ENCODE measurements around the gene NOP9.

The NOP9 gene

GRCh38 chr14:24329736-24330135 lies 30.1 kb downstream of the NOP9 start:
- Histone ChIP-seq H3K4me2 (ENCODE audit: low read length) (no peak overlapping the region), H3K4me1 (peaks cover 8% of the 10 kb centered on the region), H3K9ac (no peak overlapping the region), H3K9me3 (ENCODE audit: control insufficient read depth, low read length) (no peaks in the 10 kb centered on the region), H2AFZ (no peak overlapping the region), H3K36me3 (ENCODE audit: control insufficient read depth, insufficient read depth, low read length) (no peaks in the 10 kb centered on the region), H3K27me3 (ENCODE audit: control insufficient read depth, insufficient read depth, low read length) (no peaks in the 10 kb centered on the region), H3K27ac (no peak overlapping the region), H3K4me3 (ENCODE audit: low read depth, low read length) (no peak overlapping the region), H3K79me2 (no peaks in the 10 kb centered on the region)
- TF ChIP-seq CTCF (IDR thresholded peaks at IDR 0.05): no peak

GRCh38 chr14:24330973-24331674 lies 31.5 kb downstream of the NOP9 start:
- Histone ChIP-seq H3K4me3 (ENCODE audit: low read depth, low read length) (no peak overlapping the region), H2AFZ (no peak overlapping the region), H3K4me2 (ENCODE audit: low read length) (no peak overlapping the region), H3K4me1 (peaks cover 8% of the 10 kb centered on the region), H3K79me2 (no peaks in the 10 kb centered on the region), H3K27ac (no peak overlapping the region), H3K9ac (no peak overlapping the region), H3K36me3 (ENCODE audit: control insufficient read depth, insufficient read depth, low read length) (no peaks in the 10 kb centered on the region), H3K9me3 (ENCODE audit: control insufficient read depth, low read length) (no peaks in the 10 kb centered on the region), H3K27me3 (ENCODE audit: control insufficient read depth, insufficient read depth, low read length) (no peaks in the 10 kb centered on the region)
- TF ChIP-seq CTCF (IDR thresholded peaks at IDR 0.05): no peak

GRCh38 chr14:24331731-24332267 lies 32.1 kb downstream of the NOP9 start:
- no peak overlapping the region for H3K27ac ChIP-seq
- no peak overlapping the region for H2AFZ ChIP-seq
- H3K9ac ChIP-seq: no peak overlapping the region
- H3K79me2 ChIP-seq: no peaks in the 10 kb centered on the region
- no peak overlapping the region for H3K4me2 ChIP-seq (ENCODE audit: low read length)
- H3K4me1 ChIP-seq: peaks cover 8% of the 10 kb centered on the region
- H3K27me3 ChIP-seq (ENCODE audit: control insufficient read depth, insufficient read depth, low read length): no peaks in the 10 kb centered on the region
- H3K9me3 ChIP-seq (ENCODE audit: control insufficient read depth, low read length): no peaks in the 10 kb centered on the region
- no peak overlapping the region for H3K4me3 ChIP-seq (ENCODE audit: low read depth, low read length)
- no peaks in the 10 kb centered on the region for H3K36me3 ChIP-seq (ENCODE audit: control insufficient read depth, insufficient read depth, low read length)
- no peak for TF ChIP-seq CTCF (IDR thresholded peaks at IDR 0.05)

GRCh38 chr14:24332268-24332993 lies 32.8 kb downstream of the NOP9 start:
- no peak overlapping the region for H3K9ac ChIP-seq
- peak overlapping the region; percentile 56 for H3K4me2 ChIP-seq (ENCODE audit: low read length)
- H3K4me1 ChIP-seq: peaks cover 8% of the 10 kb centered on the region
- H3K27ac ChIP-seq: no peak overlapping the region
- H3K9me3 ChIP-seq (ENCODE audit: control insufficient read depth, low read length): no peaks in the 10 kb centered on the region
- H3K36me3 ChIP-seq (ENCODE audit: control insufficient read depth, insufficient read depth, low read length): no peaks in the 10 kb centered on the region
- H3K4me3 ChIP-seq (ENCODE audit: low read depth, low read length): peak overlapping the region; percentile 38
- peak; percentile 69 for TF ChIP-seq CTCF (IDR thresholded peaks at IDR 0.05)
- H2AFZ ChIP-seq: peak overlapping the region; percentile 64
- H3K27me3 ChIP-seq (ENCODE audit: control insufficient read depth, insufficient read depth, low read length): no peaks in the 10 kb centered on the region
- H3K79me2 ChIP-seq: no peaks in the 10 kb centered on the region
